Fibroblast of pulmonary artery (primary cell): Measurements from ENCODE around the gene TRPM1.

Experiments
- DNase-seq: peaks from one replicate; pipeline ENCODE4 v3.0.0-alpha.2; 2010; ENCODE audit warnings: low read depth
- H3K4me3 ChIP-seq: replicated peaks from 2 replicates; pipeline ENCODE4 v1.5.1; 2011; ENCODE audit warnings: low read depth, mild to moderate bottlenecking, control low read depth, low read length, moderate library complexity
- TF ChIP-seq, protein P1 (sequence below): IDR thresholded peaks from 2 replicates; pipeline ENCODE4 v1.5.1; 2011; ENCODE audit warnings: mild to moderate bottlenecking, control low read depth, low read length, inconsistent platforms; ENCODE audit errors: missing control alignments

Gene TRPM1

DNA sequence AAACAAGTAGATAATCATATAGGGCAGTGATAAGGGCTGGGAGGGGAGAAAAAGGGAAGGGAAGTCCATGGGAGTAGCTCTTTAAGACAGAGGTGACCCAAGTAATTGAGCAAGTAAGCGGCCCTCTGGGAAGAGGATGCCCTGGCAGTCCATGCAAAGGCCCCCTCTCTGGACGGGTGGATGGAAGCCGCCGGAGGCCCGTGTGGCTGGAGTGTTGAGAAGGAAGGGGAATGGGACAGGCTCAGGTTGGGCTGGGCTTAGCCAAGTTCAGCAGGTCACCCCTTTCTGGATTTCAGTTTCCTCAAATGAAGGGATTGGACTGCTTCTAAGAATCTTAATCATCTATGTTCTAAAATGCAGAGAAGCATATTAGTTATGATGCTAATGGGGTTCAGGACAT is 32.4 kb upstream of the TRPM1 start:
- TF ChIP-seq, protein P1, sequence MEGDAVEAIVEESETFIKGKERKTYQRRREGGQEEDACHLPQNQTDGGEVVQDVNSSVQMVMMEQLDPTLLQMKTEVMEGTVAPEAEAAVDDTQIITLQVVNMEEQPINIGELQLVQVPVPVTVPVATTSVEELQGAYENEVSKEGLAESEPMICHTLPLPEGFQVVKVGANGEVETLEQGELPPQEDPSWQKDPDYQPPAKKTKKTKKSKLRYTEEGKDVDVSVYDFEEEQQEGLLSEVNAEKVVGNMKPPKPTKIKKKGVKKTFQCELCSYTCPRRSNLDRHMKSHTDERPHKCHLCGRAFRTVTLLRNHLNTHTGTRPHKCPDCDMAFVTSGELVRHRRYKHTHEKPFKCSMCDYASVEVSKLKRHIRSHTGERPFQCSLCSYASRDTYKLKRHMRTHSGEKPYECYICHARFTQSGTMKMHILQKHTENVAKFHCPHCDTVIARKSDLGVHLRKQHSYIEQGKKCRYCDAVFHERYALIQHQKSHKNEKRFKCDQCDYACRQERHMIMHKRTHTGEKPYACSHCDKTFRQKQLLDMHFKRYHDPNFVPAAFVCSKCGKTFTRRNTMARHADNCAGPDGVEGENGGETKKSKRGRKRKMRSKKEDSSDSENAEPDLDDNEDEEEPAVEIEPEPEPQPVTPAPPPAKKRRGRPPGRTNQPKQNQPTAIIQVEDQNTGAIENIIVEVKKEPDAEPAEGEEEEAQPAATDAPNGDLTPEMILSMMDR, result no peak
- H3K4me3 ChIP-seq, result no peak overlapping the region
- DNase-seq, result no peak

DNA sequence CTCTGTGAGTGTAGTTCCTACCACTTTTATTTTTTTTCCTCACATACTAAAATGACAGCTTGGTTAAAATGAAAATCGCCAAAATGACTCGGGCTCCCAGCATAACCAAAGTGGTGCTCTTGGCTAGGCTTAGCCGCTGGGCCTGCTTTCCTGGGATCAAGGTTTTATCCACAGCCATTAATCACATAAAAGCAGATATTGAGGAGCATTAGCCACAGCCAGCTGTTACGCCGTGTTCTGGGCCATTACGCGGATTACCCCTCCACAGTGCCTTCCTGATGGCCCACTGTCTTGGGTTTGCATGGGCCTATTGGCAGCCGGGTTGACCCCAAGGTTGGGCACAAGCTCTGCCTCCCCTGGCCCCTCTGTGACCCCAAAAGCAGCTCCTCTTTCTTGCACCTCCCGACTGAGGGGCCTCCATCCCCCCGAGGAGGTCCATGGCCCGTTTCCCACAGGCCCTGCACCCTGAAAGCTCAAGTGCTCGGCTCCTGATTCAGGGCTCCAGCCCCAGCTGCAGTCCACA is 30.4 kb upstream of the TRPM1 start:
- TF ChIP-seq, protein P1, result no peak
- no peak overlapping the region for H3K4me3 ChIP-seq
- no peak for DNase-seq

DNA sequence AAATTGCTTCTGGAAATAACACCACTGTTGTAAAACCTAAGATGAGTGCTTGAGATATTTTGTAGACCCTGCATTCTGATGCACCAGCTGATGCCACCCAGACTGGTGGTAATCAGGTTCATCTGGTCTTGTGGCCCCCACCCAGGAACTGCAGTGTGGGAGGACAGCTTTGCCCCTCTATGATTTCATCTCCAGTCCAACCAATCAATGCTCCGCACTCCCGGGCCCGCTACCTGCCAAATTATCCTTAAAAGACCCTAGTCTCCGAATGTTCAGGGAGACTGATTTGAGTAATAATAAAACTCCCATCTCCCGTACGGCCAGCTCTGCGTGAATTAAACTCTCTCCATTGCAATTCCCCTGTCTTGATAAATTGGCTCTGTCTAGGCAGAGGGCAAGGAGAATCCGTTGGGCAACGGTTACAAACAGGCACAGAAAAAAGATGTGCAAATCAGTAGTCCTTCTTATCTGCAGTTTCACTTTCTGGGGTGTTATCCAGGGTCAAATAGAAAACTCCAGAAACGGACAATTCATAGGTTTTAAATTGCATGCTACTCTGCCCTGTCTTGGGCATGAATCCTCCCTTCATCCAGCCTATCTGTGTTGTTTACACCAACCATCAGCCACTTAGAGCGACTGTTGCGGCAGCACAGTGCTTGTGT is 29.2 kb upstream of the TRPM1 start:
- TF ChIP-seq, protein P1, result no peak
- H3K4me3 ChIP-seq, result no peak overlapping the region
- DNase-seq, result no peak

GRCh38 chr15:31129769-31130303 is 28.3 kb upstream of the TRPM1 start:
- H3K4me3 ChIP-seq, result no peak overlapping the region
- TF ChIP-seq, protein P1, result no peak
- no peak for DNase-seq

GRCh38 chr15:31128919-31129768 is 27.6 kb upstream of the TRPM1 start:
- DNase-seq, result peak; percentile 73
- TF ChIP-seq, protein P1, result peak; percentile 98
- no peak overlapping the region for H3K4me3 ChIP-seq

DNA sequence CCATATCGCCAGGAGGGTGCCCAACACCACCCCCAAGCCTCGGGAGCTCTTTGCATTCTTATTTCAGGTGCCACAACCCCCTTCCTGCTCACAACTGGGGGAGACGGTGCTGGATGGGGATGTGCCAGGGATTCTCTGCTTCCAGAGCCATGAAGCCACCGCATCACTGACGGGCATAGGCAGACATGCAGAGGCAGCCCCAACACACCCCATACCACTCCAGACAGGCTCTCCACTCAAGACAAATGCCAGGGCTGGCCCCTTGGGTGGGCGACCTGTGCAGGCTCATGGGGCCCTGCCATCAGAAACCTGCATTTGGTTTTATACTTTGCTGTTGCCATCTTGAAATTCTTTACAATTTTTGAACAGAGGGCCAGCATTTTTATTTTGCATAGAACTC is 27.0 kb upstream of the TRPM1 start:
- DNase-seq, result no peak
- TF ChIP-seq, protein P1, result no peak
- no peak overlapping the region for H3K4me3 ChIP-seq
